ENCODE data around the gene HNRNPUL2.

GRCh38 chr11:62671236-62671607 lies 56.0 kb downstream of the HNRNPUL2 start:
- TF ChIP-seq EZH2 (IDR thresholded peaks at IDR 0.05; ENCODE audit: borderline replicate concordance, low read depth, low read length, severe bottlenecking): no peak
- TF ChIP-seq CTCF (IDR thresholded peaks at IDR 0.05; ENCODE audit: borderline replicate concordance, extremely low read depth, low read length, poor library complexity, severe bottlenecking): no peak
